ENCODE measurements around the gene USO1. TPM values are rescaled to one million over a fixed set of nuclear protein-coding genes. Genes with fewer than 3 reads are reported as not detected.

The USO1 gene
- total and polyA plus RNA-seq, 4 experiments from 2014 or later, result 31.9 to 49.4 (median 42.0) TPM

DNA sequence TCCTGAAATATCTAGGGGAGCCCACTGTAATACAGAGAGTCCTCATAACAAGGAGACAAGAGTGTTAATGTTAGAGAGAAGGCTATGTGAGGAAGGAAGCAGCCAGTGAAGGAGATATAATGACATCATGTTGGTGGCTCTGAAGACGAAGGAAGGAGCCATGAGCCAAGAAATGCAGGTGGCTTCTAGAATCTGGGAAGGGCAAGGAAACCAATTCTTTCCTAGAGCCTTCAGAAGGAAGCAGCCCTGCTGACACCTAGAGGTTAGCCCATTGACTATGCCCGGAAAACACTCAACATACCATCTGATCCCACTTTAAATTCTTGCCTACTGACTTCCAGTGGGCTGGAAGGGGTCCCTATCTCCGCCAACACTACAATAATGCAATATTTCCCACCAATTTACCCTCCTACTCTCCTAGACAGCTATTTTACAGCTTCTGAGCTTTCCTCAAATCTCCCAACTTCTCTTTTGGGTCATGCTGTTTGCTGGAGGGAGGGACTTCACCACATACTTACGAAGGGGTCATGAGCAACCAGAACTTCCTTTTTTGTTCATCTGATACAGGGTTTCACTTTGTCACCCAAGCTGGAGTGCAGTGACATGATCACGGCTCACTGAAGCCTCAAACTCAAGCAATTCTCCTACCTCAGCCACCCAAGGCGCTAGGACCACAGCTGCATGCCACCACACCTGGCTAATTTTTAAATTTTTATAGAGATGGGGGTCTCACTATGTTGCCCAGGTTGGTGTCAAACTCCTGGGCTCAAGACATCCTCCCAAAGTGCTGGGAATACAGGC, 26.0 kb upstream of the USO1 start:
- no peaks in the 10 kb centered on the region for H3K9me3 Mint-ChIP-seq
- H3K36me3 Mint-ChIP-seq, result peaks cover 0 to 10% of the 10 kb centered on the region in 2 donors
- Histone ChIP-seq H3K36me3 (ENCODE audit: insufficient read depth, low read length) (no peaks in the 10 kb centered on the region), H3K4me1 (ENCODE audit: insufficient read depth, low read length) (peaks cover 14% of the 10 kb centered on the region), H3K27me3 (ENCODE audit: insufficient read depth, low read length) (no peaks in the 10 kb centered on the region), H3K4me3 (ENCODE audit: low read length in 2 of 2) (no peak overlapping the region), H3K9me3 (ENCODE audit: control insufficient read depth in 1 of 2, low read length in 2 of 2) (no peaks in the 10 kb centered on the region), H3K27ac (ENCODE audit: low read depth, low read length) (peak overlapping the region; percentile 34)
- intact Hi-C loops (cut with micrococcal nuclease), result no loop called here
- no peaks in the 10 kb centered on the region for H3K27me3 Mint-ChIP-seq
- DNase-seq, result peak in 3 of 5 donors; percentile 19 to 39 (median 27)
- POLR2A ChIA-PET (ENCODE audit: partially characterized antibody), result interaction anchor here (2.0 to 2.1 kb wide), 2 partner anchors 24 to 26 kb away, joined by 5 to 10 read pairs; partner anchors contain the start of gene USO1
- peak overlapping the region; percentile 4 to 94 (median 88) for H3K27ac Mint-ChIP-seq
- peak overlapping the region in 7 of 8 donors; percentile 4 to 62 (median 34) for H3K4me3 Mint-ChIP-seq
- CTCF ChIA-PET (ENCODE audit: partially characterized antibody), result no interaction called here
- peaks cover 20 to 35% (median 28%) of the 10 kb centered on the region in 4 donors for H3K4me1 Mint-ChIP-seq

DNA sequence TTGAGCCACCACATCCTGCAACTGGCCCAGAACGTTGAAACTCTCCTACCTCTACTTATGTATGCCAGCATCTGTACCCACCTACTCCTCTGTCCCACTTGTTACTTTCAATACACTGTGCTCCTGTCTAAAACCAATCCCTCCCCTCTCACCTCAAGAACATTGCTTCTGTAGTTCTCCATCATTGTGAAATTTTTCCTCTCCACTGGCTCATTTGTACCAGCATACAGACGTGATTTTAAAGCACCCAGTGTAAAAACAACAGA, 25.5 kb upstream of the USO1 start:
- CTCF ChIA-PET (ENCODE audit: partially characterized antibody), result no interaction called here
- POLR2A ChIA-PET (ENCODE audit: partially characterized antibody), result interaction anchor here (2.0 to 2.1 kb wide), 2 partner anchors 25 kb away, joined by 5 to 10 read pairs; partner anchors contain the start of gene USO1
- no peaks in the 10 kb centered on the region for H3K36me3 ChIP-seq (ENCODE audit: insufficient read depth, low read length)
- intact Hi-C loops (cut with micrococcal nuclease), result no loop called here
- no peaks in the 10 kb centered on the region for H3K27me3 ChIP-seq (ENCODE audit: insufficient read depth, low read length)
- H3K4me3 ChIP-seq (ENCODE audit: low read length in 2 of 2), result no peak overlapping the region
- Mint-ChIP-seq H3K27ac (peak overlapping the region; percentile 4 to 94 (median 88)), H3K27me3 (no peaks in the 10 kb centered on the region), H3K36me3 (peaks cover 0 to 8% of the 10 kb centered on the region in 2 donors), H3K4me3 (peak overlapping the region in 7 of 8 donors; percentile 1 to 62 (median 31)), H3K4me1 (peaks cover 20 to 35% (median 28%) of the 10 kb centered on the region in 4 donors), H3K9me3 (no peaks in the 10 kb centered on the region)
- H3K27ac ChIP-seq (ENCODE audit: low read depth, low read length), result peak overlapping the region; percentile 34
- DNase-seq, result no peak
- no peaks in the 10 kb centered on the region for H3K9me3 ChIP-seq (ENCODE audit: control insufficient read depth in 1 of 2, low read length in 2 of 2)
- H3K4me1 ChIP-seq (ENCODE audit: insufficient read depth, low read length), result peaks cover 14% of the 10 kb centered on the region

DNA sequence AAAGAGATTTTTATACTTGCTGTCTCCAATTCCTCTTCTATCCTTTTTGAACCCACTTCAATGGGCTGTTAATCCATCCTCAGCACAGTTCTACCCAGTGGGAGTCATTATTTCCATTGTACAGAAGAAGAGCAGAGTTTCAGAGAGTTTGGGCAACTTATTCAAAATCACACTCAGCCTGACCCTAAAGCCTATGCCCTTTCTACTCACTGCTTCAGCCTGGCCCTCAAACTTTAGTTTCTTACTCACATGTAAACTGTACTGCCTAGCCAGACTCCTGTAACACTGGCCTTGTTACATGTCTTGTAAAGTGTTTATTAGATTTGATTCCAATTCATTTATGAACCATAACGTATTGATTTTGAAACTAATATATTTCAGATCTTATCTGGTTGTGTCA, 25.1 kb upstream of the USO1 start:
- CTCF ChIA-PET (ENCODE audit: partially characterized antibody), result no interaction called here
- Mint-ChIP-seq H3K27ac (peak overlapping the region; percentile 4 to 94 (median 88)), H3K36me3 (peaks cover 0 to 5% of the 10 kb centered on the region in 2 donors), H3K4me1 (peaks cover 20 to 35% (median 27%) of the 10 kb centered on the region in 4 donors), H3K4me3 (peak overlapping the region in 1 of 8 donors; percentile 7), H3K27me3 (no peaks in the 10 kb centered on the region), H3K9me3 (no peaks in the 10 kb centered on the region)
- H3K36me3 ChIP-seq (ENCODE audit: insufficient read depth, low read length), result no peaks in the 10 kb centered on the region
- H3K9me3 ChIP-seq (ENCODE audit: control insufficient read depth in 1 of 2, low read length in 2 of 2), result no peaks in the 10 kb centered on the region
- POLR2A ChIA-PET (ENCODE audit: partially characterized antibody), result interaction anchor here (2.1 kb wide), 1 partner anchor 25 kb away, joined by 10 read pairs; no protein-coding TSS in a partner anchor
- DNase-seq, result no peak
- H3K4me3 ChIP-seq (ENCODE audit: low read length in 2 of 2), result no peak overlapping the region
- H3K4me1 ChIP-seq (ENCODE audit: insufficient read depth, low read length), result peaks cover 14% of the 10 kb centered on the region
- no peaks in the 10 kb centered on the region for H3K27me3 ChIP-seq (ENCODE audit: insufficient read depth, low read length)
- intact Hi-C loops (cut with micrococcal nuclease), result no loop called here
- H3K27ac ChIP-seq (ENCODE audit: low read depth, low read length), result peak overlapping the region; percentile 34

DNA sequence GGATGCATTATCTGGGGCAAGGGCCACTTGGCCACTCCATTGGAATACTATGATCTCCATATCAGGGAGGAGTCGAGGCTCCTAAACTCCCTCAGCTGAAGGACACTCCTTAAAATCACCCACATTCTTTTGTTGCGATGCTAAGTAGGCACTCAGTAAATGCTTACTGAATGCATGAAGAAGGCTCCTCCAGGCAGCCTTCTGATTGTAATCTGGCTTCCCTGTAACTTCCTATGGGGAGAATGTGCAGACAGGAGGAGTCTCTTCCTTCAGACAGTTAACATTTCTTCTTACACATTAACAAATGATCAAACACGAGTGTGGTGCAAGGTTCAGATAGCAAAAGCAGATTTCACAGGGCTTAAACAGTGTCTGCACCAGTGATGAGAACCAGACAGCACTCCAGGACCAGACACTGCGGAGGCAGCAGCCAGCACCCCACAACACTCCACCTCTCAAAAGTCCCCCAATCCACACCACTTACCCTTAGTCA, 21.4 kb upstream of the USO1 start:
- H3K27me3 ChIP-seq (ENCODE audit: insufficient read depth, low read length), result no peaks in the 10 kb centered on the region
- H3K36me3 Mint-ChIP-seq, result peaks cover 0 to 5% of the 10 kb centered on the region in 2 donors
- peaks cover 12 to 17% (median 15%) of the 10 kb centered on the region in 4 donors for H3K4me1 Mint-ChIP-seq
- H3K4me3 ChIP-seq (ENCODE audit: low read length in 2 of 2), result no peak overlapping the region
- no peaks in the 10 kb centered on the region for H3K9me3 Mint-ChIP-seq
- POLR2A ChIA-PET (ENCODE audit: partially characterized antibody), result no interaction called here
- H3K36me3 ChIP-seq (ENCODE audit: insufficient read depth, low read length), result no peaks in the 10 kb centered on the region
- H3K27me3 Mint-ChIP-seq, result no peaks in the 10 kb centered on the region
- H3K4me1 ChIP-seq (ENCODE audit: insufficient read depth, low read length), result peaks cover 14% of the 10 kb centered on the region
- H3K27ac Mint-ChIP-seq, result peak overlapping the region in 1 of 7 donors; percentile 15
- no peak overlapping the region for H3K27ac ChIP-seq (ENCODE audit: low read depth, low read length)
- no peak overlapping the region for H3K4me3 Mint-ChIP-seq
- H3K9me3 ChIP-seq (ENCODE audit: control insufficient read depth in 1 of 2, low read length in 2 of 2), result no peaks in the 10 kb centered on the region
- CTCF ChIA-PET (ENCODE audit: partially characterized antibody), result no interaction called here
- intact Hi-C loops (cut with micrococcal nuclease), result loop anchor here (10.0 kb wide), 1 partner anchor 828 kb away; no protein-coding TSS in a partner anchor
- no peak for DNase-seq

DNA sequence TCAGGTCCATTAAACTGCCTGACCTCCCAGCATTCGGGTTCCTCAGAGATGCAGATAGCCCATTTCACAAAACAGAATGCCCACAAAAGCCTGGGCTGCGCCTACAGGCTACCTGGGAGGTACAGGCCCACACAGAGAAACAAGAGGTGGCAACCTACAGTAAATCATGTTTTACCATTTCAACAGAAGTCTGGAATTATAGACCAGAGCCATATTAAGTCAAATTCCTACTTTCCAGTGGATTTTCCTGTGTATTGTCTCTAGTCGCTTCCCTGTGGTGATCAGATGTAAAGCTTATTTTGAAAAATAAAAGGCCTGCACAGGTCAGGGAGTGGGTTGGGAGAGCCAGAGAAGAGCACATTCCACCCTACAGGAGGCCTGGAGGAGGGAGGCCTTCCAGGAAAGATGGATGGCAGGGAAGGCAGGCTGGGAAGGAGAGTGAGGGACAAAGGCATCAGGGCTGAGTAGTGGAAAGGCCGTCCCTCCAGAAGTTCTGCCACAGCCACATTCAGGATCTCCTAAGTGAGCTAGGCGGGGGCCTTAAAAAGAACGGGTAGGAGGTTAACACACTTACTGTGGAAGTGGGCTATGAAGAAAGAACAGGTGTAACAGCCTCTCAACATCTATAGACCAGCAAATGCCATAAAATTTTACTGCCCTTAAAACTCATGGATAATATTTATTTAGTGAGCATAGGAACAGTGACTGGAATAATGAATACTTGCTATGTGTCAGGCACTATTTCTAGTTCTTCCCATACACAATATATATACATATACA, 19.0 kb upstream of the USO1 start:
- no peaks in the 10 kb centered on the region for H3K36me3 ChIP-seq (ENCODE audit: insufficient read depth, low read length)
- CTCF ChIA-PET (ENCODE audit: partially characterized antibody), result interaction anchor here (1.0 to 3.6 kb wide), 2 partner anchors 13 to 18 kb away, joined by 3 to 9 read pairs; partner anchors contain the start of gene USO1
- H3K27me3 Mint-ChIP-seq, result no peaks in the 10 kb centered on the region
- peaks cover 0 to 5% of the 10 kb centered on the region in 2 donors for H3K36me3 Mint-ChIP-seq
- intact Hi-C loops (cut with micrococcal nuclease), result loop anchor here (10.0 kb wide), 1 partner anchor 831 kb away; no protein-coding TSS in a partner anchor
- POLR2A ChIA-PET (ENCODE audit: partially characterized antibody), result interaction anchor here (2.2 kb wide), 1 partner anchor 18 kb away, joined by 5 read pairs; the partner anchor contains the start of gene USO1
- no peak for DNase-seq
- H3K27ac ChIP-seq (ENCODE audit: low read depth, low read length), result no peak overlapping the region
- H3K4me3 ChIP-seq (ENCODE audit: low read length in 2 of 2), result no peak overlapping the region
- H3K9me3 Mint-ChIP-seq, result no peaks in the 10 kb centered on the region
- no peaks in the 10 kb centered on the region for H3K27me3 ChIP-seq (ENCODE audit: insufficient read depth, low read length)
- no peak overlapping the region for H3K27ac Mint-ChIP-seq
- H3K4me1 Mint-ChIP-seq, result peaks cover 0 to 5% (median under 1%) of the 10 kb centered on the region in 4 donors
- no peaks in the 10 kb centered on the region for H3K4me1 ChIP-seq (ENCODE audit: insufficient read depth, low read length)
- no peaks in the 10 kb centered on the region for H3K9me3 ChIP-seq (ENCODE audit: control insufficient read depth in 1 of 2, low read length in 2 of 2)
- H3K4me3 Mint-ChIP-seq, result no peak overlapping the region

DNA sequence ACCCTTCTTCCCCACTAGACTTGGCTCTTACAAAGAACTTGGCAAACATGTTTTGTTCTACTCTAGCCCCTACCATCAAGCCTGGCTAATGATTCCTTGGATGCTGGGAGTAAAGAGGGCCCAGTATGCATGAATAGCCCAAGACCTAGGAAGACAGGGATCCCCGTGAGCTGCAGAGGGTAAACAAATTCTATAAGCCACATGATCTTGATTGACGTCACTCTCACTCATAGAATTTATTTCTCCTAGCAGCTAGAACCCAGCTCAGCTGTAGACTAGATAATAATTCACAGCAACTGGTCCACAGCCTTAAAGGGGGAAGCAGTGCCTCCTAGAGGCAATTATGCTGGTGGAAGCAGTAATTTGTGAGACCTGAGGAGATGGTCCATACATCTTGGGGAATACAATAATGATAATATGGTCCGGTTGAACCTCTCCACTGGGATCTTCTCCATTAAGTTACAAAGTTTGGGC, 16.1 kb upstream of the USO1 start:
- H3K27me3 ChIP-seq (ENCODE audit: insufficient read depth, low read length), result no peaks in the 10 kb centered on the region
- Mint-ChIP-seq H3K4me3 (no peak overlapping the region), H3K4me1 (peaks cover 0 to 5% (median under 1%) of the 10 kb centered on the region in 4 donors), H3K27ac (peak overlapping the region in 5 of 7 donors; percentile 43 to 69 (median 50)), H3K9me3 (no peaks in the 10 kb centered on the region), H3K27me3 (no peaks in the 10 kb centered on the region), H3K36me3 (peaks cover 0 to 5% of the 10 kb centered on the region in 2 donors)
- H3K4me3 ChIP-seq (ENCODE audit: low read length in 2 of 2), result no peak overlapping the region
- H3K27ac ChIP-seq (ENCODE audit: low read depth, low read length), result no peak overlapping the region
- ChIA-PET POLR2A (ENCODE audit: partially characterized antibody) (interaction anchor here (0.6 kb wide), 1 partner anchor 42 kb away, joined by 3 read pairs; no protein-coding TSS in a partner anchor), CTCF (ENCODE audit: partially characterized antibody) (interaction anchor here (0.9 to 1.3 kb wide), 4 partner anchors 34 to 165 kb away, joined by 3 to 5 read pairs (median 4); no protein-coding TSS in a partner anchor)
- no peaks in the 10 kb centered on the region for H3K9me3 ChIP-seq (ENCODE audit: control insufficient read depth in 1 of 2, low read length in 2 of 2)
- intact Hi-C loops (cut with micrococcal nuclease), result loop anchor here (2.0 to 10.0 kb wide), 2 partner anchors 17 to 833 kb away; partner anchors contain the start of gene USO1
- DNase-seq, result peak; percentile 47 to 63 (median 49)
- no peaks in the 10 kb centered on the region for H3K4me1 ChIP-seq (ENCODE audit: insufficient read depth, low read length)
- H3K36me3 ChIP-seq (ENCODE audit: insufficient read depth, low read length), result no peaks in the 10 kb centered on the region

All from CD4-positive, alpha-beta memory T cell (primary cell).